CD4-positive, alpha-beta T cell treated with Interleukin-6 at 100 ng/mL for 8 hours (primary cell): ENCODE data around the gene TBXT.

Experiments used
- DNase-seq: peaks from one replicate; pipeline ENCODE4 v3.0.0-alpha.2; 2020; ENCODE audit warnings: mixed read lengths, low spot score

Gene TBXT

DNA sequence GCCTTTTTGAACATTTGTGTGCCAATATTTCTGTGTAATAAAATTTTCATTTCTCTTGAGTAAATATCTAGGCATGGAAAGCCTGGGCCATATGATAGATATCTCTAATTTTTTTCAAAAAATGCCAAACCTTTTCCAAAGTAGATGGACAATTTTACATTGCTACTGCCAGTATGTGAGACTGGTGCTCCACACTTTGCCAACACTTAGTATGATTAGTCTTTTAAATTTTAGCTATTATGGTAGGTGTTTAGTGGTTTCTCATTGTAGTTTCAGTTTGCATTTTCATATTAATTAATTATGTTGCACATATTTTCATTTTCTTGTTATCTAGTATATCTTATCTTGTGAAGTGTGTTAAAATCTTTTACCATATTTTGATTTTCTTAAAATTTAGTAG is 52.0 kb downstream of the TBXT start:
- DNase-seq = no peak

DNA sequence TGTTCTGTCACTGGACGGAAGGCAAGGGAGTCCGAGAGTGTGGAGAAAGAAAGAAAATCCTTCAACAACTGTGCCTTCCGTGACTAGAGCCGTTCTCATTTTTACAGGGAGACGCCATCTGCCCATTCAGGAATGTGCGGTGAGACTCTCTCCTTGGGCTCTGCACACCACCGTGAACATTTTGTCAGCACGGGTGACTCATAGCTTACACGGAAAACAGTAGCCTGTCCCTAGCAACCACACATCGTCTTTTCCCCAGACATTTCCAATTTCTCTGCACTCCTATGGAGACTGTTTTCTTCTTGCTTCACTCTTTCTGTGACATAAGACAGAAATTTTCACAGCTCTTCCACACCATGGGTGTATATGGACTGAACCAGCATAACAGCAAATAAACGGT is 55.1 kb downstream of the TBXT start:
- DNase-seq = no peak

DNA sequence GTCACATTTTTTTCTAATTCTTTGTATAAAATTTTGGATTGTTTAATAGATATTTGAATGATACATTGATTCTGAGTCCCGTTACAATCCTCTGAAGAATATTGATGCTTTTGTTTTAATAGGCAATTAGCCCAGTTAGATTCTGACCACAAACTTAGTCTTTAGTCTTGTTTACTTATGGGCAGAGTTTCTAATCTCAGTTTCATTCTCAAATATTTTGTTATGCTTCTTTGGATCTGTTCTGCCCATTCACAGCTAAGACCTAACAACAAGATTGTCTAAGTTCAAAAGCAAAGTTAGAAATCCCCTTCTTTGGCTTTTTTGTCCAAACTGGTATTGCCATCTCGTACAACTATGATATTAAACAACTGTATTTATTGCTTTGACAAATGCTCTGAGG is 58.0 kb downstream of the TBXT start:
- no peak for DNase-seq
